Suprapubic skin (tissue), 4 donors: ENCODE measurements around the gene TBC1D22A.

Experiments
- EP300 ChIP-seq: sonication (generic); formaldehyde crosslinking; IDR thresholded peaks from one replicate; pipeline ENCODE4 v1.6.1; 2017; ENCODE audit warnings: antibody characterized with exemption
- POLR2A ChIP-seq, 2 donors: fragments of 450-650 bp; IDR thresholded peaks; one replicate each; pipeline ENCODE4 v1.6.1; 2017; ENCODE audit warnings: antibody characterized with exemption in 2 of 2, mild to moderate bottlenecking in 2 of 2, moderate library complexity in 2 of 2
- POLR2AphosphoS5 ChIP-seq, 3 donors: sonication (generic); formaldehyde crosslinking; IDR thresholded peaks; one replicate each; pipeline ENCODE4 v1.6.1; 2017; ENCODE audit warnings: antibody characterized with exemption in 3 of 3
- TF ChIP-seq, protein P1 (sequence below), 2 donors: fragments of 200-600 bp in 1 of 2; fragments of 450-650 bp in 1 of 2; sonication (generic) in 1 of 2; IDR thresholded peaks; one replicate each; pipeline ENCODE4 v1.5.1; 2016 to 2019; ENCODE audit warnings: antibody characterized with exemption in 2 of 2, mild to moderate bottlenecking in 1 of 2, moderate library complexity in 1 of 2

DNA sequence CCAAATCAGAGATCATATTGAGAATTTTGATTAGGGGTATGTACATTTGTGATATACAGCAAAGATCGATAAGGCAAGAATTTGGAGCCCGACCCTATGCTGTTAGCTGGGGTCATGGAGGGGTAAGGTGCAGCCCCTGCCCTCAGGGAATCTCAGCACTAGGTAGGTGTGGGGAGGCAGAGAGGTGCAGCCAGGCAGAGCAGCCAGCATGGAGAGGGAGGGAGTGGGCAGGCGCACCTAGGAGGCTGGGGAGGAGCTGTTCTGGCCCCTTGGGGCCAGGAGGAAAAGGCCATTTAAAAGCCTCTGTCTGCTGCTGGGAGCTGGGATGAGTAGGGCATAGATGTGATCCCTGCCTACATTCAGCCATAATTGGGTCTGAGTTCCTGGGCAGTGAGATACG, 293.0 kb downstream of the TBC1D22A start:
- TF ChIP-seq, protein P1, sequence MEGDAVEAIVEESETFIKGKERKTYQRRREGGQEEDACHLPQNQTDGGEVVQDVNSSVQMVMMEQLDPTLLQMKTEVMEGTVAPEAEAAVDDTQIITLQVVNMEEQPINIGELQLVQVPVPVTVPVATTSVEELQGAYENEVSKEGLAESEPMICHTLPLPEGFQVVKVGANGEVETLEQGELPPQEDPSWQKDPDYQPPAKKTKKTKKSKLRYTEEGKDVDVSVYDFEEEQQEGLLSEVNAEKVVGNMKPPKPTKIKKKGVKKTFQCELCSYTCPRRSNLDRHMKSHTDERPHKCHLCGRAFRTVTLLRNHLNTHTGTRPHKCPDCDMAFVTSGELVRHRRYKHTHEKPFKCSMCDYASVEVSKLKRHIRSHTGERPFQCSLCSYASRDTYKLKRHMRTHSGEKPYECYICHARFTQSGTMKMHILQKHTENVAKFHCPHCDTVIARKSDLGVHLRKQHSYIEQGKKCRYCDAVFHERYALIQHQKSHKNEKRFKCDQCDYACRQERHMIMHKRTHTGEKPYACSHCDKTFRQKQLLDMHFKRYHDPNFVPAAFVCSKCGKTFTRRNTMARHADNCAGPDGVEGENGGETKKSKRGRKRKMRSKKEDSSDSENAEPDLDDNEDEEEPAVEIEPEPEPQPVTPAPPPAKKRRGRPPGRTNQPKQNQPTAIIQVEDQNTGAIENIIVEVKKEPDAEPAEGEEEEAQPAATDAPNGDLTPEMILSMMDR (IDR thresholded peaks at IDR 0.05), result no peak
- no peak for TF ChIP-seq EP300
- TF ChIP-seq POLR2A (IDR thresholded peaks at IDR 0.05), result no peak
- no peak for TF ChIP-seq POLR2AphosphoS5 (IDR thresholded peaks at IDR 0.05)
